Measurements from ENCODE around the gene TNFSF11.

GRCh38 chr13:42533336-42533591, 40.7 kb upstream of the TNFSF11 start:
- no peak for TF ChIP-seq CTCF (IDR thresholded peaks at IDR 0.05; ENCODE audit: low read length)
- TF ChIP-seq EZH2 (optimal IDR thresholded peaks at IDR 0.05; ENCODE audit: low read depth, low read length) = no peak
